GM10847 (cell line): ENCODE measurements around the gene CALY.
A peak's percentile ranks its signal among the peaks of the same experiment; 100 is the strongest.

ENCODE experiments used
- POLR2A ChIP-seq: IDR thresholded peaks from 2 replicates; pipeline ENCODE4 v1.6.1; 2011; ENCODE audit not compliant: insufficient read length; ENCODE audit errors: extremely low read depth

Gene CALY

DNA sequence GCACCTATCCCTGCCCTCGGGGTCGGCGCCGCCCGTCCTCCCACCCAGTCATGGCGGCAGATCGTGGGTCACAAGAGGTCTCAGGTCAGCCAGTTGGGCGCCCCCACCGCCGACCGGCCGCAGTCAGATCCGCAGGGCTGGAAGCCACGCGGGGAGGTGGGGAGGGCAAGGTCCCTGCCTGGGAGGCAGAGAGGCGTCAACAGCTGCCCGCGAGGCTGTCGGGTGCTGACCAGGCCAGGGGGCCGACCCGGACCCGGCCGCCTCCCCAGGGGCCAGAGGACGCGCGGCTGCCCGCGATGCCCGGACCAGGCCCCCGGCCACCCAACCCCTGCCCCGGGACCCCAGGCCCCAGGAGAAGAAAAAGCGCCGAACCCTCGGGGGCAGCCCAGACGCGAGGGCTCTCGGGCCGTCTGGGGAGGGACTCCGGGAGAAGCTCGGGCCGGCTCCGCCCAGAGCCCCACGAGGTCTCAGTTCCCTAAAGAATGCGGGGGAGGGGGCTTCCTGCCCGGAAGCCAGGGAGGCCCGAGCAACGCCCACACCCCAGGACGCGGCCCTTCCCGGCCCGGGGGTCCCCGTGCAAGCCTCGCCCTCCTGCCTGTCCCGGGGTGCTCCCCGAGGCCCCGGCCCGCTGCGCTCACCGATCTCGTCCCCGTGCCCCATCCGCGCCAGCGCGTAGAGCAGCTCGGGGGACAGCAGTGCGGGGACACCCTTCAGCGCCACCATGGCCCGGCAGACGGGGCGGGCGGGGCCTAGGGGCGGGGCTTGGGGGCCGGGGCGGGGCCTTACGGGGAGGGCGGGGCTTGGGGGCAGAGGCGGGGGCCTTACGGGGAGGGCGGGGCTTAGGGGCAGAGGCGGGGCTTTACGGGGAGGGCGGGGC, 20.8 kb upstream of the CALY start, which contains the start of gene FUOM:
Gene FUOM (minus strand): TSS at position 735 of the 877 bp plus-strand sequence. CDS start 12 bp downstream, at position 723.
- TF ChIP-seq POLR2A = peak; percentile 69

DNA sequence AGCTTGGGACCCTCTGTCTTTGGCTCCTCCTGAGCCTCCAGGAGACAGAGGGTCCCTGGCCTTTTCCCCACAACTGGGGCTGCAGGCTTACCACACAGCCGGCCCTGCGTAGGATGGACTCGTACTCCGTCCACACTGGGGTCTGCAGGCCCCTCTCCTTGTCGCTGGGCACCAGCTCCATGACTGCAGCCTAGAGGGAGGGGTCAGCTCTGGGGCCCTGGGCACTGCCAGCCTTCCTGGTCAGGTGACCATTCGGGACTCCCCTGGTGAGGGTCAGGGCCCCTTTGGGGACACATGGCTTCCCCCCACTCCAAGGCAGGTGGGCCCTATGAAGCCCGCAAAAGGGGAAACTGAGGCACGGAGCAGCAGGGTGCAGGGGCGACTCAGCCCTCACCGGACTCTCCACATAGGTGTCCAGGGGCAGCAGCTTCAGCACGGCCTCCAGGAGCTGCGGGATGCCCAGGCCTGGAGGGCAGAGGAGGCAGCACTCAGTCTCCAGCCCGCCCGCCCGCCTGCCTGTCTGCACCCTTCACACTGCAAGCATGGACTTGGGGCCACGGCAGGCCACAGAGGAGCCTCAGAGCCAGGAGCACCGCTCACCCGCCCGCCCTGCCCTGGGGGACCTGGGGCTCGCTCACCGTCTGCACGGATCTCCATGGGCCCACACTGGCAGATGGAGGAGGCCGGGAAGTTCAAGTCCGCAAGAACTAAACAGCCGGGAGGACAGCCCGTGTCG, 20.0 kb upstream of the CALY start:
- TF ChIP-seq POLR2A = no peak

GRCh38 chr10:133355991-133356390, 19.3 kb upstream of the CALY start:
- no peak for TF ChIP-seq POLR2A

DNA sequence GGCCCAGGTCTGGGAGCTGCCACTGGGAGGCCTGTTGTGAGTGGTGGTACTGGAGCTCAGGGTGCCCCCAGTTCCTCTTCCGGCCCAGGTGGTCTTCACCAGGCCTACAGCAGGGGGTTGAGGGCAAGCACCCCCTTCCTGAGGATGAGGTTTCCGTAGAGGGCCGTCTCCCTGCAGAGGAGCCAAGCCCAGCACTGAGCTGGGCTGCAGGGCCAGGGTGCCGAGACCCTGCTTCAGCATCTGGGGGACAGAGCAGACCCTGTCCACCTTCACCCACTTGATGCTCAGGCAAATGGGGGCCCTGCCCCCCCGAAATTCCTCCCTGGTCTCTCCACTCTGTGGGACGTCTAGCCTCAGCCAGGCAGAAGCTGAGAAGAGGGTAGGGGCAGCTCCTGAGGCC, 18.6 kb upstream of the CALY start:
- TF ChIP-seq POLR2A = no peak

DNA sequence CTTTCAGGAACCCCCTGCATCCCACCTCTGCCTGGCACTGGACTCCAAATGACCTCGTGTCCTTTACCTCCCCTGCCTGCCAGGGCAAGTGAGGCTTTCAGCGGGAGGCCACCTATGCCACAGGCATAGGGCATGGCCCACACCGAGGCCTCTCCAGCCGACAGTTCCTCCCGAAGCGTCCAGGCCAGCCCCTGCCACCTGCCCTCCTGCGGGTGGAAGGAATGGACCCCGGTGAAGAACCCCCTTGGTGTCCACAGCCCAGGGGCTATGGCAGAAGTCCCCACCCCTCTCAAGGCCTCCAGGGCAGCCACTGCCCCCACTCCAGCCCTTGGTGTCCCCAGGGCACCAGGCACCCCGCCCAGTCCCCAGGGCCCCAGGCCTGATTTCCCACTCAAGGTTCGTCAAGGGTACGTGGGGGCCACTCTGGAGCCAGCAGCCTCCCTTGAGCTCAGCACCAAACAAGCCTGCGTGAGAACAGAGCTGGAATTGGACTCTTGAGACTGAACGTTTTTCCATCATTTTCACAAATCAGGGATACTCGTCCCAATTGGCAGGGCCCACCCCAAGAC, 18.1 kb upstream of the CALY start:
- no peak for TF ChIP-seq POLR2A

- TF ChIP-seq POLR2A = no peak
Measured at GRCh38 chr10:133353988-133354605, 17.4 kb upstream of the CALY start.

DNA sequence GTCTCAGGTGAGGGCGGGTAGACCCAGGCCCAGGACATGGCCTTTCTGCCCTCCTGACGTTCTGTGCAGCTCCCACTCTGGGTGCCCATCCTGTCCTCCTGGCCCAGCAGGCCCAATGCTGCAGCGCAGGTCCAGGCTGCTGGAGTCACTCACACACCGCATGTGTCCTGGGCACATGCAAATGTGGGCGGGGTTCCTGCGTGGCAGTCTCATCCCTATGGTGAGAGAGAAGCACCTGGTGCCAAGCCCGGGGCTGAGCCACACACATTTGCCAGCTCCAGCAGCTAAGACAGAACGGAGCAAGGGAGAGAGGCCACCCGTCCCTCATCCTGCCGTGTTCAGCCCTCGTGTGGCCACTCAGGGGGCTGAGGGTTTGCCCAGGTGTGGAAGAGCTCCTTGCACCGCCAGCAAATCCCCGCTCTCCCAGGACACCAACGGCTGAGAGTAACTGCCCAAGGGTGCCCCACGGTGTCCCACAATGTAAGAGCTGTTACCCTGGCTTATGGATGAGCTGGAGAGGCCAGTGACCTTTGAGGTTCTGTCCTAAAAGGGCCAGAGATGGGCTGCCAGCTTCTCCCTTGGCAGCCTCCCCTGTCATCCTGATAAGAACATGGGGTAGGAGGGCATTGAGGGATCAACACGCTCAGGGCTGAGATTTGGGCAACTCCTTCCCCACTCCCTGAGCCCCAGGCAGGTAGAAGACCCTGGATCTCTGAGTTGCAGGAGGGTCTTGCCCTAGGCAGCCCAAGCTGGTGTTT, 16.7 kb upstream of the CALY start:
- TF ChIP-seq POLR2A = no peak

DNA sequence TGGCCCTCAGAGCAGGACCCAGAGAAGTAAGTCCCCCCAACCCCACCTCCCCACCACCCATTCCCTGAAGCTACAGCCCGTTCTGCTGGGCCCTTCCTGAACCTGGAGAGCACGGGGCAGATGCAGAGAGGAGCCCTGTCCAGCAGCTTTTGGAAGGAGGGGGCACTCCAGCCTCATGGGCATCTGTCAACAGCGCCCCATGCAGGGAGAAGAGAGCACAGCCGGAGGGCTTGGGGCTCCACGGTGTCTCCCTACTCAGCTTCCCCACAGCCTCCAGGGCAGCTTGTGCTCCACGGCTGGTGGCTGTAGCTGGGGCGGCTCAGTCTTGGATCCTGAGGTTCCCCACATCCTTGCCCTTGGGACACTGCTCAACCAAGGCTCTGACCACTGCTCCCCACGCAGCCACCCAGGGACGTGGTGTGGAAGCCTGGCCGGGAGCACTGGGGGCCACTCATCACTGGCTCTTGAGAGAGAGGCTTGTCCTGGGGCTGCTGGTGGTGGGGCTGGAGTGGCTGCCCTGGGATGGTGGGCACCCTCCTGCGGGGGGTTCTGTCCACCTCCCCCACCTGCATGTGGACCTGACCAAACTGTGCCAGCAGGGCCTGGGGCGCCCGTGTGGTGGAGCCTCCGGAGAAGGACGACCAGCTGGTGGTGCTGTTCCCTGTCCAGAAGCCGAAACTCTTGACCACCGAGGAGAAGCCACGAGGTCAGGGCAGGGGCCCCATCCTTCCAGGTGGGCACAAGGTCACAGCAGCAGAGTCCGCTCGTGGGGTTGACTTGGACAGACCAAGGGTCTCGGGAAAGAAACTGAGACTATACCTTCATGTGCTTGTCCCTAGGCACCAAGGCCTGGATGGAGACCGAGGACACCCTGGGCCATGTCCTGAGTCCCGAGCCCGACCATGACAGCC, 15.0 kb upstream of the CALY start:
- no peak for TF ChIP-seq POLR2A

- no peak for TF ChIP-seq POLR2A
Measured at GRCh38 chr10:133350950-133351329, 14.2 kb upstream of the CALY start.

DNA sequence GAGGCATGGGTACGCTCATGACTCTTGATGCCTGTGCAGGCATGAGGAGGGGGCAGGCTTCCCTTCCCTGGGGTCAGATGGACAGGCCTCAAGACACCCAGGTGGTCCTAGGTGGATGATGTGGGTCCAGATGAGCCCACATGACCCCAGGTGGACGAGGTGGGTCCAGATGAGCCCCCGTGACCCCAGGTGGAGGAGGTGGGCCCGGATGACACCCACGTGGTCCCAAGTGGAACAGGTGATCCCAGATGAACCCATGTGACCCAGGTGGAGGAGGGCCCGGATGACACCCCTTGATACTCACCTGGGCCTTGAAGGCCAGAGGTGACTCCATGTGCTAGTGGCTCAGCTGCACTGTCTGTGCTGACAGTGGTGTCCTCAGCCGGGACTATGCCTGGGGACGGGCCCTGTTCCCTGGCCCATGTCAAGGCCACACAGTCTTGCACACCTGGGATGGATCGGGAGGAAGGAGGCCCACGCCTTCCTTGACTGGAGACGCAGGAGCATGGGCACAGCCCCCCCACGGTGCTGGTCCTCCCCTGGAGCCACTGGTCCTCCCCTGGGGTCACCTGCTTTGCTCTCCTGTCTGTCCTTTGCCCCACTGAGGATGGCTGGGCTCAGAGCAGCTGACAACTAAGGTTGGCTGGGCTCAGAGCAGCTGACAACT, 13.7 kb upstream of the CALY start:
- no peak for TF ChIP-seq POLR2A

DNA sequence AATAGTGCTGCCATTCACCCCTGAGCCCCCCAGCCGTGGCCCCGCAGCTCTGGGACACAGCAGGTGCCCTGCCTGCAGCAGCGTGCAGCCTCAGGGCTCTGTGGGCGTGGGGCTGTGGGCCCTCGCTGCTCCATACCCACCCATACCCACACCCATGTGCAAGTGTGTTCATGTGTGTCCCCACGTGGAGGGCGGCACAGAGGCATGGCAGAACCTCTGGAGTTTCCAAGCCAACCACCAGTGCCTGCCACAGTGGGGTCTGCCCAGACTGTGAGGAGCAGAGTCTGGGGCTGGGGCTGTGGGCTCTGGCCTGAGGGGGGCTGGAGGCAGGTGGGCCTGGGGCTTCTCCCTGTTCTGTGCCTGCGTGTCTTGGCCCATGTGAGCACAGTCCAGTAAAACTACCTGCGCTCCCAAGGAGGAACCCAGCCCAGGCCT, 12.9 kb upstream of the CALY start:
- TF ChIP-seq POLR2A = no peak

GRCh38 chr10:133349160-133349568, 12.5 kb upstream of the CALY start:
- TF ChIP-seq POLR2A = no peak
